Cardiac muscle cell (in vitro differentiated cells and primary cell): ENCODE data around the gene MAN2B2. TPM values are rescaled to one million over a fixed set of nuclear protein-coding genes. Genes with fewer than 3 reads are reported as not detected.

Experiments used
- DNase-seq, 2 donors: peaks; one replicate each; pipeline versions ENCODE4 v3.0.0 to v3.0.0-alpha.2; 2010 to 2017; ENCODE audit warnings: low read depth in 1 of 2, low spot score in 1 of 2
- H3K27ac ChIP-seq: fragments of 200-600 bp; sonication (generic); 2 replicates; pipeline ENCODE4 v1.5.1; 2016
- H3K27me3 ChIP-seq: fragments of 200-600 bp; sonication (generic); 2 replicates; pipeline ENCODE4 v1.6.0; 2016; ENCODE audit warnings: control low read depth
- H3K36me3 ChIP-seq: fragments of 200-600 bp; sonication (generic); 2 replicates; pipeline ENCODE4 v1.5.1; 2016; ENCODE audit warnings: control low read depth
- H3K4me1 ChIP-seq: fragments of 200-600 bp; sonication (generic); 2 replicates; pipeline ENCODE4 v1.8.1; 2017; ENCODE audit warnings: low read depth, mild to moderate bottlenecking, mixed run types
- H3K4me3 ChIP-seq: fragments of 200-600 bp; sonication (generic); 2 replicates; pipeline ENCODE4 v1.5.1; 2016; ENCODE audit warnings: mild to moderate bottlenecking
- H3K9me3 ChIP-seq: fragments of 200-600 bp; sonication (generic); 2 replicates; pipeline ENCODE4 v1.5.1; 2017; ENCODE audit warnings: low read depth, mild to moderate bottlenecking, control low read depth
- polyA plus RNA-seq: library from polyadenylated mRNA; unstranded; fragments of >200 nt; fragmentation: Nextera tagmentation; extraction: Ambion mirVana; gene quantifications from 2 replicates; pipeline ENCODE4 v1.2.1, GENCODE V29; 2016
- total RNA-seq: library from RNA; depleted of rRNA; stranded (reverse); fragments of >200 nt; gene quantifications from 2 replicates; pipeline ENCODE4 v1.2.3, GENCODE V29; 2016
- TF ChIP-seq, protein P1 (sequence below): IDR thresholded peaks from 2 replicates; pipeline ENCODE4 v1.5.1; 2012; ENCODE audit warnings: low read depth, mild to moderate bottlenecking, low read length

Gene MAN2B2
- total and polyA plus RNA-seq, 2 experiments from 2014 or later: 5.4 to 8.2 TPM

DNA sequence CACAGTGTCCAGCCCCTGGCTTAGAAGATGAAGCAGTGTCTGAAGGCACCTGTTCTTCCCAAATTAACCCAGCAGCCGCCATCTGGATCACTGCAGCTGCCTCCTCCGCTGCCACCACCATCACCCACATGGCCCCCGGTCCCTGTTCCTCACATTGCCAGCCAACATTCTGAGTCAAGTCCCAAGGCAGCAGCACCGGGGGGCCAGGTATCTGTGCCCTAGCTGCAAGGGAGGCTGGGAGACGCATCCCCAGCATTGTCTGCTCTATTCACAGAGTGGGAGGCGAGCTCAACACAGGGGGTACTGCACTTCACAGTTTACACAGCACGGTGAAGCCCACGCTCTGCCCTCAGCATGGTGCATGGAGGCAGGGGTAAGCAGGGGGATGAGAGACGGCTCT, 42.3 kb upstream of the MAN2B2 start:
- Histone ChIP-seq H3K27ac (no peak overlapping the region), H3K27me3 (no peaks in the 10 kb centered on the region), H3K4me1 (no peaks in the 10 kb centered on the region), H3K4me3 (no peak overlapping the region), H3K9me3 (no peaks in the 10 kb centered on the region), H3K36me3 (no peaks in the 10 kb centered on the region)
- TF ChIP-seq, protein P1, sequence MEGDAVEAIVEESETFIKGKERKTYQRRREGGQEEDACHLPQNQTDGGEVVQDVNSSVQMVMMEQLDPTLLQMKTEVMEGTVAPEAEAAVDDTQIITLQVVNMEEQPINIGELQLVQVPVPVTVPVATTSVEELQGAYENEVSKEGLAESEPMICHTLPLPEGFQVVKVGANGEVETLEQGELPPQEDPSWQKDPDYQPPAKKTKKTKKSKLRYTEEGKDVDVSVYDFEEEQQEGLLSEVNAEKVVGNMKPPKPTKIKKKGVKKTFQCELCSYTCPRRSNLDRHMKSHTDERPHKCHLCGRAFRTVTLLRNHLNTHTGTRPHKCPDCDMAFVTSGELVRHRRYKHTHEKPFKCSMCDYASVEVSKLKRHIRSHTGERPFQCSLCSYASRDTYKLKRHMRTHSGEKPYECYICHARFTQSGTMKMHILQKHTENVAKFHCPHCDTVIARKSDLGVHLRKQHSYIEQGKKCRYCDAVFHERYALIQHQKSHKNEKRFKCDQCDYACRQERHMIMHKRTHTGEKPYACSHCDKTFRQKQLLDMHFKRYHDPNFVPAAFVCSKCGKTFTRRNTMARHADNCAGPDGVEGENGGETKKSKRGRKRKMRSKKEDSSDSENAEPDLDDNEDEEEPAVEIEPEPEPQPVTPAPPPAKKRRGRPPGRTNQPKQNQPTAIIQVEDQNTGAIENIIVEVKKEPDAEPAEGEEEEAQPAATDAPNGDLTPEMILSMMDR: no peak
- no peak for DNase-seq

DNA sequence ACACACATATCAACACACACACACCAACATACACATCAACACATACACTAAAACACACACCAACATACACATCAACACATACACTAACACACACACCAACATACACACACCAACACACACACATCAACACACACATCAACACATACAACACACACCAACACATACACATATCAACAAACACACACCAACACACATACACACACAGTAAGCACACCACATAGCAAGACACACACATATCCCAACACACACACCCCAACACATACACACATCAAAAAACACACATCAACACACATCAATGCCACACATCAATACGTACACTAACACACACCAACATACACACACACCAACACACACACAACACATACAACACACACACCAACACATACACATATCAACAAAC, 40.9 kb upstream of the MAN2B2 start:
- no peak overlapping the region for H3K27ac ChIP-seq
- H3K4me3 ChIP-seq: no peak overlapping the region
- no peaks in the 10 kb centered on the region for H3K4me1 ChIP-seq
- H3K27me3 ChIP-seq: peaks cover 8% of the 10 kb centered on the region
- no peaks in the 10 kb centered on the region for H3K36me3 ChIP-seq
- no peak for DNase-seq
- TF ChIP-seq, protein P1: no peak
- no peaks in the 10 kb centered on the region for H3K9me3 ChIP-seq

DNA sequence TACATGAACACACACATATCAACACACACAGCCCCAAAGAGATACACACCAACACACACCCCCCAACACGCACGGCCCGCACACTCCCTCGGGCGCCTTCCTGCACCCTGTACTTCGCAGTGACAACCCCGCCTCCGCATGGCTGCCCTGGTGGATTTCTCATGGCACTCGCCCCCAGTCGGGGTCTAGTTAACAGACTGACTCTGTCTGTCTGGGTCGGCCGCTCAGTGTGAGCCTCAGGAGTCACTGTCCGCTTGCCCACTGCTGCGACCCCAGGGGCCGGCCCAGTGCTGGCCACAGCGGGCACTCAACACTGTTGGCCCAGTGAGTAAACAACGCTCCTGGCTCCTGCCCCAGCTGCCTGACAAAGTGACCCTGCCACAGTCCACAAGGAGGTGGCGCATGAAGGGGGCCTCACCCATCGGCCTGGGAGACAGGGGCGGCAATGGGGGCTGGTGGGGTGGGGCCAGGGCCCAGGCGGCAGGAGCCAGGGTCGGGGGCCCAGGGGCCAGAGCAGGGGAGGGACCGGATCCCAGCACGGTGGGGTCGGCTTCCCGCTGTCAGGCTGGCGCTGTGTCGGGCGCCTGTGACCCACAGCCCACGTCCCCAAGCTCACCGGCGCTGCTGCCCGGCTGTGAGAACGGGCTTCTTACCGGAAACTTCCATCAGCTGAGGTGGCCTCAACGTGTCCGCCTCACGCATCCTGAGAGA, 40.2 kb upstream of the MAN2B2 start:
- TF ChIP-seq, protein P1: no peak
- no peaks in the 10 kb centered on the region for H3K4me1 ChIP-seq
- peaks cover 12% of the 10 kb centered on the region for H3K27me3 ChIP-seq
- no peaks in the 10 kb centered on the region for H3K9me3 ChIP-seq
- H3K36me3 ChIP-seq: no peaks in the 10 kb centered on the region
- DNase-seq: no peak
- H3K27ac ChIP-seq: no peak overlapping the region
- no peak overlapping the region for H3K4me3 ChIP-seq

DNA sequence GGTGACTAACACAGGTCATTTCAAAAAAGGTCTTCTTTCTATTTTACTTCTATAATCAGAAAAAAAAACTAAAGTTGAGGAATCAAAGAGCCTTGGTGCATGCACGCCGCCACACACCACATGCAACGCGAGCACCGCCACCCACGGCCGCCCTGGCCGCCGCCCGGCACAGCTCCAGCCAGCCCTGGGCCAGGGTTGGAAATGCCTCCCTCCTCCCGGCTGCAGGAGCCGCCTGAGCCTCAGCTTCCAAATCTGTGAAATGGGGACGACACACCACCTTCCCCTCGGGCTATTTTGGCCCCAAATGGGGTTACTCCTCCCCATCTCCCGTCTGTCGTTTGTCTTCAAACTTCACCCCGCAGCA, 39.7 kb upstream of the MAN2B2 start:
- no peak overlapping the region for H3K4me3 ChIP-seq
- no peaks in the 10 kb centered on the region for H3K36me3 ChIP-seq
- H3K9me3 ChIP-seq: no peaks in the 10 kb centered on the region
- H3K27ac ChIP-seq: no peak overlapping the region
- no peak for DNase-seq
- TF ChIP-seq, protein P1: no peak
- peaks cover 12% of the 10 kb centered on the region for H3K27me3 ChIP-seq
- H3K4me1 ChIP-seq: no peaks in the 10 kb centered on the region

DNA sequence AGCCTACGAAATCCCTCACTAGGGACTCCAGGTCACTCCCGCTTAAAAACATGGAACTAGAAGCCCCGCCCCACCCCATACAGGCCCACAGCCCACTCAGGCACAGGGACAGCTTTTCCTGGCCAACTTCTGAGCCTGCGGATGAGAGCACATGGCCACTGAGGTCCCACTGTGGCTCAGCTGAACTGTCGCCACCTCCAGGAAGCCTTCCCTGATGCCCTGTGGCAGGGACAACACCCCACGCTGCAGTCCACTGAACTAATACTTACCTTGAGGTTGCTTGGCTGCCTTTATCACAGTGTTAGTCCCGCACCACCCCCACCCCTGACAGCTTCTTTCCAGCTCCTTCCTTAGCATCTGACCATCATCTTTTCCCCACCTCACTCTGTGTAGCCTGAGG, 39.3 kb upstream of the MAN2B2 start:
- H3K36me3 ChIP-seq: no peaks in the 10 kb centered on the region

More for the DNA sequence above, 39.3 kb upstream of the MAN2B2 start:
- no peaks in the 10 kb centered on the region for H3K9me3 ChIP-seq
- H3K27ac ChIP-seq: no peak overlapping the region
- no peak for DNase-seq
- no peak overlapping the region for H3K4me3 ChIP-seq
- peaks cover 12% of the 10 kb centered on the region for H3K27me3 ChIP-seq
- no peaks in the 10 kb centered on the region for H3K4me1 ChIP-seq
- TF ChIP-seq, protein P1: no peak
